Mesendoderm (in vitro differentiated cells): ENCODE data around the gene GPR156.
"Not testable (repeated sequence)": the region's sequence is repeated elsewhere in the genome, so short reads cannot be mapped to it uniquely, and the experiment has no call there.

ENCODE experiments used
- DNase-seq: peaks from one replicate; pipeline ENCODE4 v3.0.0; 2013
- H2AK5ac ChIP-seq: 2 replicates; pipeline ENCODE4 v1.6.1; 2013; ENCODE audit warnings: low read length, inconsistent platforms
- H2BK120ac ChIP-seq: 2 replicates; pipeline ENCODE4 v1.6.1; 2013; ENCODE audit warnings: low read depth, mild to moderate bottlenecking, low read length, moderate library complexity, mixed read lengths
- H2BK15ac ChIP-seq: replicated peaks from 2 replicates; pipeline ENCODE4 v1.6.1; 2013; ENCODE audit warnings: low read depth, mild to moderate bottlenecking, moderate library complexity
- H2BK5ac ChIP-seq: 2 replicates; pipeline ENCODE4 v1.6.1; 2013; ENCODE audit warnings: low read length, inconsistent platforms
- H3K18ac ChIP-seq: 2 replicates; pipeline ENCODE4 v1.6.1; 2013; ENCODE audit warnings: mild to moderate bottlenecking, low read length, mixed read lengths
- H3K23ac ChIP-seq: one replicate; pipeline ENCODE4 v1.6.1; 2013; ENCODE audit warnings: low read length
- H3K27ac ChIP-seq: 2 replicates; pipeline ENCODE4 v1.5.1; 2013; ENCODE audit warnings: low read depth, mild to moderate bottlenecking, inconsistent platforms, low read length, moderate library complexity
- H3K27me3 ChIP-seq: 2 replicates; pipeline ENCODE4 v1.6.1; 2013; ENCODE audit warnings: low read length, control low read depth, mild to moderate bottlenecking, inconsistent platforms; ENCODE audit not compliant: insufficient read depth, poor library complexity
- H3K36me3 ChIP-seq: 2 replicates; pipeline ENCODE4 v1.6.1; 2013; ENCODE audit warnings: low read length, inconsistent platforms; ENCODE audit not compliant: control insufficient read depth, insufficient read depth
- H3K4ac ChIP-seq: one replicate; pipeline ENCODE4 v1.6.1; 2013; ENCODE audit warnings: low read depth, mild to moderate bottlenecking, low read length, moderate library complexity
- H3K4me1 ChIP-seq: 2 replicates; pipeline ENCODE4 v1.6.1; 2013; ENCODE audit warnings: low read depth, low read length, inconsistent platforms; ENCODE audit not compliant: control insufficient read depth
- H3K4me2 ChIP-seq: 2 replicates; pipeline ENCODE4 v1.6.1; 2013; ENCODE audit warnings: low read length
- H3K4me3 ChIP-seq: 2 replicates; pipeline ENCODE4 v1.5.1; 2013; ENCODE audit warnings: mild to moderate bottlenecking, low read length
- H3K56ac ChIP-seq: one replicate; pipeline ENCODE4 v1.6.1; 2013; ENCODE audit warnings: low read length
- H3K79me1 ChIP-seq: 2 replicates; pipeline ENCODE4 v1.6.1; 2013; ENCODE audit warnings: low read length, inconsistent platforms
- H3K79me2 ChIP-seq: 2 replicates; pipeline ENCODE4 v1.6.1; 2013; ENCODE audit warnings: mild to moderate bottlenecking, low read length; ENCODE audit not compliant: control insufficient read depth, insufficient read depth
- H3K9ac ChIP-seq: 2 replicates; pipeline ENCODE4 v1.6.1; 2013; ENCODE audit warnings: low read length, inconsistent platforms
- H4K5ac ChIP-seq: one replicate; pipeline ENCODE4 v1.6.1; 2013; ENCODE audit warnings: low read length
- H4K8ac ChIP-seq: one replicate; pipeline ENCODE4 v1.6.1; 2013; ENCODE audit warnings: low read depth, mild to moderate bottlenecking, control low read depth, low read length, moderate library complexity
- whole genome bisulfite sequencing: extraction: QIAGEN DNeasy Blood & Tissue Kit; methylation state at CpG from one replicate; pipeline ENCODE4 v1.1.7; 2013; ENCODE audit warnings: low lambda C conversion rate, missing lambda C conversion rate; ENCODE audit not compliant: insufficient coverage; ENCODE audit errors: extremely low coverage; 5-methylcytosine and 5-hydroxymethylcytosine counted together

GPR156 gene

DNA sequence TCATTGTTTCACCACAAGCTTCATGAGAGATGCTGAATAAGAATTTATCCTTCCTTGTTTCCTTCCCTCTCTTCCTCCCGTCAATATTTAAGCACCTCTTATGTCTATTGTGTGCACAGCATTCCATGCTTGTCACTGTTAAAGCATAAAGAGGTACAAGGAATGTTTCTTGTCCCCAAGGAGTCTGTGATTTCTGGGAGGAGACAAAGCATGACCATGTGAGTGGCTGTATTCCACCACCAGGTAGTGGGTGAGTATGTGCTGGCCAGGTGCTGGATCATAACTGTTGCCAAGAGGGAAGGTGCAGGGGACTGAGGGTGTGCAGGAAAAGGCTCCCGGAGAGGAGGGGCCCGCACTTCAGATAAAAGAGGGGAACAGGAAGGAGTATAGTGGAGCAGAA lies 127.9 kb downstream of the GPR156 start:
- H4K5ac ChIP-seq = no peak overlapping the region
- no peak overlapping the region for H3K27ac ChIP-seq
- H3K9ac ChIP-seq = no peak overlapping the region
- H3K4me3 ChIP-seq = no peak overlapping the region
- no peaks in the 10 kb centered on the region for H3K27me3 ChIP-seq
- no peak overlapping the region for H3K4ac ChIP-seq
- H3K79me1 ChIP-seq = no peaks in the 10 kb centered on the region
- H3K36me3 ChIP-seq = no peaks in the 10 kb centered on the region
- H3K56ac ChIP-seq = no peak overlapping the region
- no peak overlapping the region for H3K18ac ChIP-seq
- no CpG with 5 or more reads among the region's 3 CpGs for WGBS
- no peak overlapping the region for H4K8ac ChIP-seq
- no peak for DNase-seq
- no peak overlapping the region for H3K4me2 ChIP-seq
- H2BK120ac ChIP-seq = no peak overlapping the region
- H3K4me1 ChIP-seq = no peaks in the 10 kb centered on the region
- no peak overlapping the region for H2BK5ac ChIP-seq
- H2BK15ac ChIP-seq = no peak overlapping the region
- H3K79me2 ChIP-seq = no peaks in the 10 kb centered on the region
- no peak overlapping the region for H3K23ac ChIP-seq
- H2AK5ac ChIP-seq = no peak overlapping the region

DNA sequence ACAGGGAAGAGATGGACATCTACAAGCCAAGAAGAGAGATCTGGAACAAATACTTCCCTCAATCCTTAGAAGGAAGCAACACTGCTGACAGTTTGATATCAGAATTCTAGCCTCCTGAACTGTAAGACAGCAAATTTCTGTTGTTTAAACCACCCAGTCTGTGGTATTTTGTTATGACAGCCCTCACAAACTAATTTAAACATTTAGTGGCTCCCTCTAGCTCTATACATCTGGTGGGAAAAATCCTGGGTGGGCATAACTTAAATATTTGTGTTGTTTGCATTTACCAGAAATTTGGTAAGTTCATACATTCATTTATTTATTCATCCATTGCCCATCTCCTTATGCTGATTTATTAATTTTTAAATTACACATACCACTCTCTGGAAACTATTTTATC lies 128.3 kb downstream of the GPR156 start:
- Histone ChIP-seq H3K4me2 (no peak overlapping the region), H3K18ac (no peak overlapping the region), H3K79me1 (no peaks in the 10 kb centered on the region), H3K56ac (no peak overlapping the region), H3K23ac (no peak overlapping the region), H2BK5ac (no peak overlapping the region), H3K4me1 (no peaks in the 10 kb centered on the region), H3K79me2 (no peaks in the 10 kb centered on the region), H3K4me3 (no peak overlapping the region), H3K36me3 (no peaks in the 10 kb centered on the region), H4K5ac (no peak overlapping the region), H3K9ac (no peak overlapping the region), H3K4ac (no peak overlapping the region), H3K27me3 (no peaks in the 10 kb centered on the region), H4K8ac (no peak overlapping the region), H2BK120ac (no peak overlapping the region), H2AK5ac (no peak overlapping the region), H3K27ac (no peak overlapping the region), H2BK15ac (no peak overlapping the region)
- no peak for DNase-seq

- not testable (repeated sequence) for DNase-seq, H3K4me3 ChIP-seq, H2BK120ac ChIP-seq, H2BK5ac ChIP-seq, H4K8ac ChIP-seq, H2AK5ac ChIP-seq, H3K18ac ChIP-seq, H3K9ac ChIP-seq, H4K5ac ChIP-seq, H3K27me3 ChIP-seq, H3K36me3 ChIP-seq, H3K4me2 ChIP-seq, H3K79me2 ChIP-seq, H3K79me1 ChIP-seq, H3K56ac ChIP-seq, H3K4ac ChIP-seq, H3K4me1 ChIP-seq, H3K23ac ChIP-seq, H3K27ac ChIP-seq, H2BK15ac ChIP-seq
- WGBS = no CpG with 5 or more reads among the region's 3 CpGs
Observed at GRCh38 chr3:120155694-120156093, 129.3 kb downstream of the GPR156 start.

DNA sequence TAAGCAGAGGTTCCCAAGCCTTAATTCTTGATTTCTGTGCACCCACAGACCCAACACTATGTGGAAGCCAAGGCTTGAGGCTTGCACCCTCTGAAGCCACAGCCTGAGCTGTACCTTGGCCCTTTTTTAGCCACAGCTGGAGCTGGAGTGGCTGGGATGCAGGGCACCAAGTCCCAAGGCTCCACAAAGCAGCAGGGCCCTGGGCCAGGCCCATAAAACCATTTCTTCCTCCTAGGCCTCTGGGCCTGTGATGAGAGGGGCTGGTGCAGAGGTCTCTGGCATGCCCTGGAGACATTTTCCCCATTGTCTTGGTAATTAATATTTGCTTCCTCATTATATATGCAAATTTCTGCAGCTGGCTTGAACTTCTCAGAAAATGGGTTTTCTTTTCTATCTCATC lies 129.9 kb downstream of the GPR156 start:
- no peak for DNase-seq
- no peak overlapping the region for H3K4me2 ChIP-seq
- H2AK5ac ChIP-seq = no peak overlapping the region
- no peak overlapping the region for H2BK15ac ChIP-seq
- no peak overlapping the region for H3K4ac ChIP-seq
- no peaks in the 10 kb centered on the region for H3K36me3 ChIP-seq
- no peak overlapping the region for H4K8ac ChIP-seq
- no peaks in the 10 kb centered on the region for H3K79me2 ChIP-seq
- H3K4me1 ChIP-seq = no peaks in the 10 kb centered on the region
- H4K5ac ChIP-seq = no peak overlapping the region
- H3K18ac ChIP-seq = no peak overlapping the region
- no peak overlapping the region for H2BK120ac ChIP-seq
- H3K23ac ChIP-seq = no peak overlapping the region
- H2BK5ac ChIP-seq = no peak overlapping the region
- H3K27me3 ChIP-seq = no peaks in the 10 kb centered on the region
- no peak overlapping the region for H3K9ac ChIP-seq
- no peak overlapping the region for H3K4me3 ChIP-seq
- no peak overlapping the region for H3K56ac ChIP-seq
- H3K27ac ChIP-seq = no peak overlapping the region
- H3K79me1 ChIP-seq = no peaks in the 10 kb centered on the region

DNA sequence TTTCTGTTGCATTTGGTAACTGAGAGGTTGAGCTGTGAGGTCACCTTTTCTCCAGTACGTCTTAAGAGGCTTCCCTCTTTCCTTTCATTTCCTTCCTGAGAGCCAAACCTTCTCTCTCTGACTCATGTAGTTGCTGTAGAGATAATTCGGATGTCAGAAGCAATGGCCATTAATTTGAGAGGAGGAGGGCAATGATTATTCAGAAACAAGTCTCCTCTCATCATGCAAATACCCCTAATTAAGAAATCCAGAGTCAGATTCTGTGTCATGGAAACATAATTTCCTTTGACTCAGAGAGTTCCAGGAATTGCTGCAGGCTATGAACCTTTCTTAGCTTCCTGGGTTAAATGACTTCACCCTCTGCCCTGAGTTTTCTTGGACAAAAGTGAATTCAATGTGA lies 131.7 kb downstream of the GPR156 start:
- H3K27ac ChIP-seq = no peak overlapping the region
- H3K79me1 ChIP-seq = no peaks in the 10 kb centered on the region
- H4K5ac ChIP-seq = no peak overlapping the region
- no peak overlapping the region for H2BK5ac ChIP-seq
- no peak overlapping the region for H3K18ac ChIP-seq
- H3K27me3 ChIP-seq = no peaks in the 10 kb centered on the region
- no peak overlapping the region for H2BK120ac ChIP-seq
- no peak overlapping the region for H4K8ac ChIP-seq
- peak; percentile 64 for DNase-seq
- H3K4me1 ChIP-seq = no peaks in the 10 kb centered on the region
- H2AK5ac ChIP-seq = no peak overlapping the region
- no peak overlapping the region for H3K4me3 ChIP-seq
- no peak overlapping the region for H3K56ac ChIP-seq
- no peak overlapping the region for H3K4ac ChIP-seq
- no peak overlapping the region for H3K9ac ChIP-seq
- no peaks in the 10 kb centered on the region for H3K79me2 ChIP-seq
- no peak overlapping the region for H3K23ac ChIP-seq
- no peak overlapping the region for H3K4me2 ChIP-seq
- no peaks in the 10 kb centered on the region for H3K36me3 ChIP-seq
- WGBS = no CpG with 5 or more reads among the region's 2 CpGs
- no peak overlapping the region for H2BK15ac ChIP-seq

GRCh38 chr3:120151791-120152190 lies 133.2 kb downstream of the GPR156 start:
- no peak overlapping the region for H2BK5ac ChIP-seq
- no peak overlapping the region for H2BK120ac ChIP-seq
- no peak overlapping the region for H3K4ac ChIP-seq
- H3K23ac ChIP-seq = no peak overlapping the region
- no peak overlapping the region for H3K4me2 ChIP-seq
- H3K4me3 ChIP-seq = no peak overlapping the region
- no peak for DNase-seq
- H3K56ac ChIP-seq = no peak overlapping the region
- H4K5ac ChIP-seq = no peak overlapping the region
- H2BK15ac ChIP-seq = no peak overlapping the region
- H3K79me2 ChIP-seq = no peaks in the 10 kb centered on the region
- 90% methylated on average over 2 of the region's 4 CpGs for WGBS
- no peaks in the 10 kb centered on the region for H3K36me3 ChIP-seq
- H3K9ac ChIP-seq = no peak overlapping the region
- no peak overlapping the region for H4K8ac ChIP-seq
- no peaks in the 10 kb centered on the region for H3K79me1 ChIP-seq
- H3K4me1 ChIP-seq = peaks cover 10% of the 10 kb centered on the region
- H3K27ac ChIP-seq = no peak overlapping the region
- no peak overlapping the region for H3K18ac ChIP-seq
- H3K27me3 ChIP-seq = no peaks in the 10 kb centered on the region
- no peak overlapping the region for H2AK5ac ChIP-seq
